Stimulated activated CD4-positive, alpha-beta T cell treated with anti-CD3 and anti-CD28 coated beads, Interleukin-12 subunit alpha, Interleukin-12 subunit beta, amount 100 ng/mL, for 24 hours (primary cell): Measurements from ENCODE around the gene MALL.
"Not testable (repeated sequence)": the region's sequence is repeated elsewhere in the genome, so short reads cannot be mapped to it uniquely, and the experiment has no call there.

Experiments used
- DNase-seq, 2 experiments: peaks; one replicate each; pipeline ENCODE4 v3.0.0-alpha.2; 2020; ENCODE audit warnings: low read depth in 2 of 2

MALL gene

DNA sequence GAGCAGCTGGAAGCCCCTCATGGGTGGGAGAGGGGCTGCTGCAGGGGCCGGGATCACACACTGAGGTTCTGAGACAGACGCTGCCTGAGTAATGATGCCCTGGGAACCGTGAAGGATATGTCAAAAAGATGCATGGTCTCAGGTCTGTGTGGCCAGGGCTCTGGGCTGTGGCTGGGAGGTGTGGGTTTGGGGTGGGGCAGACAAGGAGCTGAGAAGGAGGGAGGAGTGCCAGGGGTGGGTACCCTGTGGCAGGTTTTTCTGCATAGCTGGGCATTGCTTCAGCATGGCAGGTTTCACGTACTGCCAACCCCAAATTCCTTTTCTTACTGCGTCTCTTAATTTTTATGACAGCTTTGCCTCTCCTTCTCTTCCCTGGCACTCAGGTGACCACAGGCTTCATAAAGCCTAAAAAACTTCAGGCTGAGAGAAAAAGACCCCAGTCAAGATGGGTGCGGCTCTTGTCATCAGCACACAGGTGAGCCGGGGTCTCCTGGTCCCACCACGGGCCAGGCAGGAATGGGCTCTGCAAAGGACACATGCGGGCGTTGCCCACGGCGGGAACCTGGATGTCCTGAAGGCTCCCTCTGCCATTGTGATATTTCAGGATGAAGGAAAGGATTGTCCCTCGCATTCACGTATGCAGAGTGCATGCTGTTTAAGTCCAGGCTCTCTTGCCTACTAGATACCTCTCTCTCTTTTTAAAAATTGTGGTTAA lies 18.0 kb downstream of the MALL start:
- no peak for DNase-seq

DNA sequence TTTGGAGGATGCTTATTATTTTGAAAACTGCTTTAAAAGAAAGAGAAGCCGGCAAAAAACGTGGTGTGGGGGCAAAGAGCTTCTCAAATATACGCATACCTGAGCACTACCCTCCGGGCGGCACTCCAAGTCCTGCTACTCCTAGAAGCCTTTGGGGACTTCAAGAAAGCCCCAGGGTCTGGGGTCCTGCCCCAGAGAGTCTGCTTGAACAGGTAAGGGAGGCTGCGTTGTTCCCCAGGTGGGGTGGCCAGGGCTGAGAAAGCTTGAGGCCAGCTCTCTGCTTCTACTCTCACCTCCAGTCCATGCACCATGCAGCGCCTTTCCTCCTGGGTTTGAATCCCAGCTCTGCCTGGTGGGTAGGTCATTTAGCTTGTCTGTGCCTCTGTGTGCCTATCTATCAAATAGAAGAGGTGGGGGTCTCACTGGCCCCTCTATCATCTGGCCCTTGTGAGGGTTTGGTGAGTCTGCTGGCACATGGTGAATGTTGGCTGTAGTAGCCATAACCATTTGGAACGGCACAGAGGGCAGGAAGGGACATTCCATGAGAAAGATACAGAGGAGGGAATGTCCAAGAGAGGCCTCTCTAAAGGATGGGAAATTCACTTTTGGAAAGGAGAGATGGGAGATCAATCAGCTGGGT lies 19.5 kb downstream of the MALL start:
- no peak for DNase-seq

DNA sequence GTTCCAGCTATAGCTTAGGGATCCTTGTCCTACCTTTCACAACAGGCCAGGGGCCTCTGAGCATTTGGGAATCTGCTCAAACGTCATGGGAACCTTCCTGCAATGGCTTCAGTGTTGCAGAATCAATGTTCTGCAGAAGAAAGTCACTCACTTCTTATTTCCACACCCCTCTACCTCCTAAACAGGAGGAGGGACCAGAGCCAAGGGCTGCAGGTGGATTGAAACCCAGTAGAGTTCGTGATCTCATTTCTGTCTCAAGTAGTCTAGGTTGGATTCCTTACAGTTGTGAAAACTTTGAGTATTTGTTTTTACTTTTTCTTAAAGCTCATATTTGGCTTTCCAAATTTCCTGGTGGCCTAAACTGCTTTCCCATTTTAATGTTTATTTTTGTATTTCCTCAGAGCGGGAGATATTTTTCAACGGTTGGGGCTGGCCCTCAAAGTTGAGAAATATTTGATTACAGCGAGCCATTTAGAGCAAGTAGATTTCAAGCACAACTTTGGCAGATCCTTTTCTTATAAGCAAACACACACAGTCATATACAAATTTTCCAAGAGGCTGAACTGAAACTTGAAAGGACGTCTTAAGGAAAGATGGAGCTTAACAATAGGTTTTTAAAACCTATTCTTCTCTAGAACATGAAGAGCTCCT lies 20.6 kb downstream of the MALL start:
- DNase-seq = not testable (repeated sequence)

DNA sequence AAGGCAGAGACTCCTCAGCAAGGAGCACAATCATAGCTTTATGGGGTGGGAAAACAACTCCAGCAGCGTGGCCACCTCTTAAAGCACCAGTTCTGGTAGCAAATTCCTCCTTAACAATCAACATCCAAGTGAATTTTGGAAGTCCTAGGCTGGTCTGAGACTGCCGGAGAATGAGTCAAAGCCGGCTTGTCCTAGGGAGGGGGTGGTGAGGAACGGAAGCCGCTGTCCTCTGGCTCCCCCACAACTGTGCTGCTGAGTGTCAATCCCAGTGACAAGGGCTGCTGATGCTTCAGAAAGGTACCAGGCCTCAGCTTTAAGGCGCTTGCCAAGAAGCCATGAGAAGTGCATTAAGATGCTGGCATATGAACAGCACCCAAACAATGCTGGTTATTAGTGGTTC lies 21.7 kb downstream of the MALL start:
- DNase-seq = not testable (repeated sequence)

DNA sequence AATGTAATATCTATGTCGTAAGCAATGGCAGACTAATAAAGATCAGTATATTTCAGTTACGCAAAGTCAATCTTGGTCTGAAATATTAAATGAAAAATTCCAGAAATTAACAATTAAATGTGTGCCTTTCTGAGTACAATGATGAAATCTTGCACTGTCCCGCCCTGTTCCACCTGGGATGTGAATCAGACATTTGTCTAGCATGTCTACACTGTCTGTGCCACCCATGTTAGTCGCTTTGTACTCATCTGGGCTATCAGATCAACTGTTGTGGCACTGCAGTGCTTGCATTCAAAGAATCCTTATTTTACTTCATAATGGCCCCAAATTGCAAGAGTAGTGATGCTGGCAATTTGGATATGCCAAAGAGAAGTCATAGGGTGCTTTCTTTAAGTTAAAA lies 25.5 kb downstream of the MALL start:
- DNase-seq = not testable (repeated sequence)

DNA sequence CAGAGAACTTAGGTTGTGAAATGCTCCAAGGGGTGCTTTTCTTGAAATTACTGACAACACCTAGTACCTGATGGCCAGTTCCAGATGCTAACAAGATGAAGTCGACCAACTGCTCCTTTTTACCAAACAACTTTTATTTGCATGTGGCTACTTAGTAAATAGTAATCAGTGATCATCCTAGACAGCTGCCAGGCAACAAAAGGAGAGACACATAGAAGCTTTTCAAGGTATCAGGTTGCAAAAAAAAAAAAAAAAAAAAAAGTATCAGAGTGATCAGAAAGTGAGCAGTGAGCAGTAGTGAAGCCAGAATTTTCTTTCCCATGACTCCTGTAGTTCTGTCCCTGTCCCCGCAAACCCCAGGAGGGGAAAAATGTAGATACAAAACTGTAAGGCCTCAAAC lies 31.9 kb downstream of the MALL start:
- not testable (repeated sequence) for DNase-seq

DNA sequence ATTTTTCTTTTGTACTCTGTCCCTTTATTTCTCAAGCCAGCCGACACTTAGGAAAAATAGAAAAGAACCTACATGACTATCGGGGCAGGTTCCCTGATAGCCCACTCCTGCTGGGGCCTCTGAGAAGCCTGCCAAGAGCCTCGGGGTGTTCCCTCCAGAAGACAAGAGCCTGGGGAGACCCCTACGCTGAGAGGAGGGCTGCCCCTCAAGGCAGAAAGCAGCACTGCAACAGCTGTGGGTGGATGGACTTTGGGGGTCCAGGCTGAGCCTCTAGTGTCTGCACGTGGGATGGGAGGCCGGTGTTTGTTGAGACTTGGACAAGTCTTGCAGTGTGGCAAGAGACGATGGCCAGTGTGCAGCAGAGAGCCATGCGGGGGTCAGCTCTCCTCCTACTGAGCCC lies 32.5 kb downstream of the MALL start:
- DNase-seq = not testable (repeated sequence)

DNA sequence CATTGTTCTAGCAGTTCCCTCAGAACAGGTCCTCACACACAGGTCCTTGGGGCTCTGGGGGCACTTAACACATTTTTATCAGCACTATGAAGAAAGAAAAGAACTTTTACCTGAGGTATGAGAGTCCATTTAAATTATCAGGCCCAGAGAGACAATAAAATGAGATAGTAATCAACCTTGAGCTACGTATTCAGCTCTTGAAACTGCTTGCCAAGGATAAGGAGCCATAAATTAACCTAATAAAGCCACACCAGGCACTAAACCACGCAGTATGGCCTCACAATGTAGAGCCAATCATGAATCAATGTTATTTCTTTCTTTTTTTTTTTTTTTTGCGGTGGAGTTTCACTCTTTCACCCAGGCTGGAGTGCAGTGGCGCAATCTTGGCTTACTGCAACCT lies 37.5 kb downstream of the MALL start:
- not testable (repeated sequence) for DNase-seq

DNA sequence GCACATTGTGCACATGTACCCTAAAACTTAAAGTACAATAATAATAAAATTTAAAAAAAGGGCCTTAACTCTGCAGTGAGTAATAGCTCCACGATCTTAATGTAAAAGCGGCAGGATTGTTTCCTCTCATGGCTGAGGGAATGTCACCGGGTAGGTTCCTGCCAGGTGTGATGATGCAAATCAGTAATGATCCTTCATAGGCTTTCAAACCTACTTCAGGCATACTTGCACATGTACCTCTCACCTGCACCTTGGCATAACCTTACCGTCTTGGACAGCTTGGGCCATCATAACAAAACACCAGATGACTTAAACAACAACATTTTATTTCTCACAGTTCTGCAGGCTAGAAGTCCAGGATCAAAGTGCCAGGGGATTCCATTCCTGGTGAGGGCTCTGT lies 39.7 kb downstream of the MALL start:
- not testable (repeated sequence) for DNase-seq

DNA sequence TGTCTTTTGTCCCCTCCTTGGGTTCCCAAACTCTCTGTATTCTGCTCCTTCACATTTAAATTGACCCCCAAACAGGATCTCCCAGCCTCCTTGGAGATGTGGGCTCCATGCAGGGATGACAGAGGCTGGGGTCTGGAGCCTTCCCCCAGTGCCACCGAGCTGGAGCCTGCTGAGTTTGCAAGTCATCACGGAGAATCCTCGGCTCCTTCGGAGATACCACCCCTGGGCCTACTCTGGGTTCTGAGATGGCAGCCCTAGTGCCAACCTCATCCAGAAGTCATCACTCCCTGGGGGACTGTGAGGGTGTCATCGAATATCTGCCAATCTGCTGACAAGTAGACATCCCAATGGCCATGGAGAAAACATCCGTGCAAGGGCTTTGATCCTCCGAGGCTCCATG lies 45.8 kb downstream of the MALL start:
- DNase-seq = not testable (repeated sequence)

DNA sequence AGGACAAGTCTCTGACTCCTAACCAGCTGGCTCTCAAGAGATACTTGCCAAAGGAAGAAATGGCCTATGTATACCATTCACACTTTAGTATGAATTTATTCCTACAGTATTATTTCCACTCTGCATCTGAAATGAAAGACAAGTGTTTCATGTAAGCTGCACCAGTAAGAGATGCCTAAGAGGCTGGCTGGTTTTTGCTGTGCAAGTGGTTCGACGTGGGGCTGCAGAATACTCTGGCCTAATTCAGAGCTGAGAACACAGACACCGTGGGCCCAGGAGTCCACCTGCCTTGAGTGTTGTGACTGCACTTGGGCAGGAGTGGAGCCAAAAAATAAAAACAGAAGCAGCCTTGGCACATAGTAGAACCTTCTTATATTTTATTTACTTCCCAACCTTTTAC lies 47.5 kb downstream of the MALL start:
- not testable (repeated sequence) for DNase-seq

DNA sequence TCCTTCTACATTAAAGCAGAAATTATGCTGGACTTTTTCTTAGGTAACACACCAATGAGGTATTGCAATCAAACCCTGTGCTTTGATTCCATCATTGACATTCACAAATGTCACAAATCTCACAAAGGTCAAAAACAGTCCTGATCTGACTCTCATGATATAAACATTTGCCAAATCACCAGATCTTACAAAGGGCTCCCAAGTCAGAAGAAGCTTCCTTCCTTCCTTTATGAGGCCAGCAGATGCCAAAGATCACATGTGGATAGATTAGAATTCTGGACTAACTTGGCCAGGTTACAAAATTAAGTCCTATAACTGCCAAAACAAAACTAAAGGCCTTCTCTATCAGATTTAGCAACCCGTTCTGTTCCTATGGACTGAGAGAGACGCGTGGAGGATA lies 53.3 kb downstream of the MALL start:
- not testable (repeated sequence) for DNase-seq

DNA sequence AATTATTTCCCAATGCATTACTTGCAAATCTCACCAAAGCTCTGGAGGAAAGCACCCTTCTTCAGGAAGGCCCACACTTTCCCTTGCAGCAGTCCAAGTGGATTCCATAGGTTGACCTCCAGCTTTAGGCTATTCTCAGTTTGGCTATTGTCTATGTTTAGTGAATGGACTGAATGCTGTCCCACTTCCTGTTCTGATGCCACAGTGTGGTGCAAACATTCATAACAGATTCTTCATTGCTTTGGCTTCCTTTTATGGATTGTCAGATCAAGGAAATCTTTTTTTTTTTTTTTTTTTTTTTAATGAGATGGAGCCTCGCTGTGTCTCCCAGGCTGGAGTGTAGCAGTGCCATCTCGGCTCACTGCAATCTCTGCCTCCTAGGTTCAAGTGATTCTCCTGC lies 55.1 kb downstream of the MALL start:
- not testable (repeated sequence) for DNase-seq

DNA sequence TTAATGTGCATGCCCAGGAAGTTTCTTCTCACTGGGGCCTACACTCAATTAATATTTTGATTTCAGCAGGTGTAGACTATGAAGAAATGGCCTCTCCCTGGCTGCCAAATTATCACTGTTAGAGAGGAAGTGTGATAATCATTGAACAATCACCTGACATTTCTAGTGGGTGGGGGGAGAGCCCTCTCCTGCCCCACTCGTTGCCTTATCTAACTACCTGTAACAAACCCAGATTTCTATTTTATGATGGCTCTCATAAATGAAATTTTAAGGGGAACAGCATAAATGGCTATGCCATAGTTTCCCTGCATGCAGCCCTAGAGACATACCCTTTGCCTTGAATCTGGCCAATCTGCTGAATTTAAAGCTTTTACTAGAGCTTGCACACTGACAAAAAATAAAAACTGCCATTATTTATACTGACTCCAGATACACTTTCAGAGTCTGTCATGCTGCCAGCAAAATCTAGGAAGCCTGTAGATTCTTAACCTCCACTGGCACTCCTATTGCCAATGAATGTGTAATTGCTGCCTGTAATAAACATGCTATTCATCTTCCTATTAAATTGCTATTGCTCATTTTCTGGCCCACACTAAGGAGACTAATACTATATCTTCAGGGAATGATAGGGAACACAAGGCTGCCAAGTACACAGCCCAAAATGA lies 55.8 kb downstream of the MALL start:
- DNase-seq = not testable (repeated sequence)

DNA sequence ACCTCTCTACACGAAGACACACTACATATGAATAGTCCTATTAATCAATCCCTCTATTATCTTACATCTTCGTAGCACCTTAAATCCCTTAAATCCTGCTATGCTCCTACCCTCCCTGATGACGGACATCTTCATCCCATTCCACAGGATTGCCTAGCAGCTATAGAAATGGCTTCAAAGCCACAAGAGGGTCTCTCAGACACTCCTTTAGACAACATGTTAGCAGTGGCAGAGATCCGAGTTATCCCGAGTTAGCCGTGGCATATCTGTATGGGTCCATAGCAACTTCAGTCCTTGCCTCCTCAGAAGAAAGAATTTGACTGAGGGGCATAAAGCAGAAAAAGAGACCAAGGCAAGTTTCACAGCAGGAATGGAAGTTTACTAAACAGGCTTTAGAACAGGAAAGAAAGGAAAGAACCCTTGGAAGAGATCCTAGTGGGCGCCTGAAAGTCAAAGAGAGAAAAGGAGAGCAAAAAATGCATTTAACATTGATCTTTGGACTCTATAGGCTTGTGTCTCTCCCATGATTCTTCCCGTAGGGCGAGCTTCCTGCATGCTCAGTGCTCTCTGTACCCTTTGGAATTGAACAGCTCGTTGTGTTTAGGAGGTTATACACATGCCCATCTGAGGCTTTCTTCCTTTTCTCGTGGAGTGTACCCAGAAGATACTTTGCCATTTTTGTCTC lies 56.5 kb downstream of the MALL start:
- DNase-seq = not testable (repeated sequence)

DNA sequence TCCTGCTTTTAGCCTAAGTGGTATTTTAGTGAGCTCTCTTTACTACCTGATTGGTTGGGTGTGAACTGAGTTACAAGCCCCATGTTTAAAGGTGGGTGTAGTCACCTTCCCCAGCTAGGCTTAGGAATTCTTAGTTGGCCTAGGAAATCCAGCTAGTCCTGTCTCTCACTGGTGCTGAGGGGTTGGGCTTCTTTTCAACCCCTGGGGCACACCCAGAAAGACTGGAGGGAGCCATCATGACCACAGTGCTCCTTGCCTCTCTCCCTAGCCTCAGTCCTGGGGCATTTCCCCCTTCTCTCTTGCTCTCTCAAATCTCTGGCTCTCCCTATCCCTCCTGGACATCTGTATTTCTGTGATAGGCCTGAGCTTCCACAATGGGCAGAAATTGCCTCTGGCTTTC lies 57.6 kb downstream of the MALL start:
- not testable (repeated sequence) for DNase-seq

DNA sequence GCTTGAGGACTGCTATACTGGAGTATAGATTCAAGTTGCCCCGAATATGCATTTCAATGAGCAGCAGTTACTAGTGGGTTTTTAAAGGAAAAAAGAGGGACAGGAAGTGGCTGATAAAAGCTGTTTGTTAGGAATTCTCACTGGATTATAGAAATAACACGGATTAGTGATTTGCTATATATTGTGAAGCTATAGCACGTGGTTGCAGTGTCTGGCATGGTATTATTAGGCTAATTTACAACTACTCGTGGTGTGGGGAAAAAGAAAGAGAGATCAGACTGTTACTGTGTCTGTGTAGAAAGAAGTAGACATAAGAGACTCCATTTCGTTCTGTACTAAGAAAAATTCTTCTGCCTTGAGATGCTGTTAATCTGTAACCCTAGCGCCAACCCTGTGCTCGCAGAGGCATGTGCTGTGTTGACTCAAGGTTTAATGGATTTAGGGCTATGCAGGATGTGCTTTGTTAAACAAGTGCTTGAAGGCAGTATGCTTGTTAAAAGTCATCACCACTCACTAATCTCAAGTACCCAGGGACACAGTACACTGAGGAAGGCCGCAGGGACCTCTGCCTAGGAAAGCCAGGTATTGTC lies 59.7 kb downstream of the MALL start:
- not testable (repeated sequence) for DNase-seq

DNA sequence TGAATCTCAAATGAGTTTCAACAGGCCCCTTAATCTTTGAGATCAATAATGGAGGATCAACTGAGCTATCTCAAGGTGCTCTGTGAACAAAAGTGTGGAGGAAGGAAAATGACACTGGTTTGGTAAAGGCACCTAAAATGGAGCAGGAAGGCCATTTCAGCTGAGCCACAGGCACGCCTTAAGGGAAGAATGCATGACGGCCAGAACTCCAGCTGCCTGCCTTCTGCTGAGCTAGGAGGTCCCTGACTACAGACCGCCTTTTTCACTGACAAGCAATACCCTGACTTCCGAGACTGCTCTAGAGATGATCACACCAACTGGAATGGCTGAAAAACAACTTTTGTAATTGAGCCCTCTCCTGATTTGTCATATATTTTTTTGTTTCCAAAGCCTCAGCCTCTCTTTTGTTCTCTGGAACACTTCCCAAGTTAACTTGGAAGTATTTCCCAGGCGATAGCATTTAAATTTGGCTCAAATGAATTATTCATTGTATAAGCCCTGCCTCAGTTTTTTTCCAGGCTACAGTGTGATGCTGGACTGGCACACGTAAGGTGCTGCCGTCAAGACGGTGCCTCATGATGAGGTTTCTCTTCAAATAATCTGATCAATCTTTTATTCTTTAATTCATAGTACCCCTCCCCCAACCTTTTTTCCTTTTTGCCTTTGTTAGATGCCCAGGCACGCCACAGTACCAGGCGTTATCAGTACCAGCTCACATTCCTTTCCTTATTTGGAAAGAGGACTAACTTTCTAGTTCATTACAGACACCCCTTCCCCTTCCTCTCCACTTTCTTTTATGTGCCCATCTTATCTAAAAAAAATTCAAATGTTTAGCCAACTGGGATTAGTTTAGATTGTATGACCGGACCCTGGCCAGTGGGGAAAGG lies 60.9 kb downstream of the MALL start:
- DNase-seq = not testable (repeated sequence)

DNA sequence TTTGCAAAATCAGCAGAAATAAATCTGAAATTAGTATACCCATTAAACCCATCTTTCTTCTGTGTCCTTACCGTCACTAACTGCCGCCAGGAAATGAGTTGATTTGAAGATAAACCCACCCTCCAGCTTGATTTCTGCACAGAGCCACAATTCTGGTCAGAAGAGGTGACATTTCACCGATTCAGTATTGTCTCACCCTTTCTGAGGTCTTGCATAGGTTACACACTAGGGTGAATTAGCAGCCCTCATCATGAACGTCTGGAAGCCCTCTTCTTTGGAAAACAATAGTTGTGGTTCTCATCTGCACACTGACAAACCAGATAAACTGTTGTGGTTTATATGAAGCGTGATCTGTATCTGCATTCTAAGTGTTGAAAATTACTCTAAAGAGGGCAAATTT lies 61.9 kb downstream of the MALL start:
- DNase-seq = not testable (repeated sequence)

DNA sequence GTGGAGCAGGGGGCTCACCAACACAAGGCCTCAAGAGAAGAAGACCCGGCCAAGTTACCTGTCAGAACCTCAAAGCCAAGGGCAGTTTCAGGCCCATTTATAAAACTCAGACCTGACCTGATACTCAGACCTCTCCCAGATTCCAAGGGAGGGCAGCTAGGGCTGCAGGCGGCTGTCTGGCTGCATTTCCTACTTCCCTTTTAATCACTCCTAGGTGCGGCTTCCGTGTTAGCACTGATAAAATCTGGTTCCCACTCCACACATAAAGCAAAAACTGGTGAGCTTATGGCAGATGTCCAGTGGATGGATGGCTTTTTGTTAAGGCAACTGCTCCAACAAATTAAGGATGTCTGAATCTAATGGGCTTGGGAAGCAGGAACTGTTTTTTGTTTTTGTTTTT lies 63.5 kb downstream of the MALL start:
- DNase-seq = not testable (repeated sequence)
